ENCODE data around the gene P2RX2. TPM values are rescaled to one million over a fixed set of nuclear protein-coding genes. Genes with fewer than 3 reads are reported as not detected.

The P2RX2 gene
- total and polyA plus RNA-seq, 2 donors (not counting 1 experiment from before 2014, with no cell fraction given) = not detected

DNA sequence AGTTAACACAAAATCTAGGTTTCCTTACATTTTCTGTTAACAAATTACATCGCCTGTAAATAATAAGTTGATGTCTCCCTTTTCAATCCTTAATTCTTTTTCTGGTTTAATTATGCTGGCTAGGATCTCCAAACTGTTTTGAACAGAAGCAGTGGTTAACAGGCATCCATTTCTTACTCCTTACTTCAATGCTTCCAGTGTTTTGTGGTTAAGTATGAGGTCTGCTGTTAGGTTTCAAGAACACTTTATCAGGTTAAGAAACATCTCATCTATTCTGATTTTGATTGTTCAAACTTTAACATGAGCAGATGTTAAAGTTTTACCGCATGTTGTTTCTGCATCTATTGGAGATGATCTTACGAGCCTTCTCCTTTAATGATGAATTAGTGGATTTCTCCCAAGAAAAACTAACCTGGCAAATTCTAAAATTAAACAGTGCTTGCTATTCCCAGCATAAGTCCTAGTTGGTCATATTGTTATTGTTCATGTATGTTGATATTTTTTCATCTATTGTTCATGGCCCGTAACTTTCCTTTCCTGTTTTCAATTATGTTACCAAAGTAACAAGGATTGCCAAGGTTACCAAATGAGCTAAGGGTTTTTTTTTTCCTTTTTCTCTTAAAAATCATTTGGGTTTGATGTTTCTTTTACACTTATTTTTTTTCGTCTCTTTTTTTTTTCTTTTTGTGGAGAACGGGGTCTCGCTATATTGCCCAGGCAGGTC, 35.2 kb downstream of the P2RX2 start:
- DNase-seq (ENCODE audit: low read depth in 2 of 2) = peak in 1 of 2 donors; percentile 35

DNA sequence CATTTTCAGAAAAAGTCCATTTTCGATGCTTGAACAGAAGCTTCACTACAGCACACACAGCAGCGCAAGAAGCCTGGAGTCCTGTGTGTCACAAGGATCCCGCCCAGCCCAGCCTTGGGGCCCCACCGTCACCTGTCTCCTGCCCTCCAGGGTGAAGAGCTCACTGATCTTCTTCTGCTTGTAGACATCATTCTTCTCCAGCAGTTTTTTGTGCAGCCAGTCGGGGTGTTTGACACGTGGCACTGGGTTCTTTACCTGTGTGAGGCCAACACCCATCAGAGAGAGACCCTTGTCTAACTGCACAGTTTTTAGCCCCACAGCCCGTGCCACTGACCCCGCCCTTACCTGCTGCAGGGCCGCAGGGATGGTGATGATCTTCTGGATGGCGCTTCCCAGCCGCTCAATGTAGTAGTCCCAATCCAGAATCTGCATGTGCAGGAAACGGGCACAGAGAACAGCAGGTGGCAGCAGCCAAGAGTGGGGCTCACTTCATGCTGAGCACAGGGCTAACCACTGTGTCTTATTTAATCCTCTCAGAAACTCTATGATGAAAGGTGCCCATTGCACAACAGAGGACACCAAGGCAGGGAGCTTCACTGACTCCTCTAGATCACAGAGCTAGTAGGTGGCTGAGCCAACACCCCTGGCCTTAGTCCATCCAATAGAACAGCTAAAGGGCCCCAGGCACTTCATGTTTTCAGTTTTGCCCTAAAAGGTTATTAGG, 38.6 kb downstream of the P2RX2 start:
- H3K27me3 ChIP-seq (ENCODE audit: control insufficient read depth, insufficient read depth, low read length) = no peaks in the 10 kb centered on the region
- H2AFZ ChIP-seq (ENCODE audit: low read length) = no peak overlapping the region
- no peak overlapping the region for H3K4me2 ChIP-seq (ENCODE audit: extremely low read depth, insufficient read depth, low read length)
- peaks cover 13% of the 10 kb centered on the region for H3K36me3 ChIP-seq (ENCODE audit: control insufficient read depth, insufficient read depth, low read length)
- H3K4me1 ChIP-seq (ENCODE audit: control insufficient read depth, extremely low read depth, insufficient read depth, low read length) = no peaks in the 10 kb centered on the region
- no peaks in the 10 kb centered on the region for H3K79me2 ChIP-seq (ENCODE audit: control insufficient read depth, insufficient read depth, low read length)
- H3K9me3 ChIP-seq (ENCODE audit: control insufficient read depth, insufficient read depth, low read depth, low read length) = no peaks in the 10 kb centered on the region
- no peaks in the 10 kb centered on the region for H4K20me1 ChIP-seq (ENCODE audit: control insufficient read depth, extremely low read depth, insufficient read depth, low read length)
- H3K9ac ChIP-seq (ENCODE audit: insufficient read depth, low read length) = no peak overlapping the region
- H3K4me3 ChIP-seq (replicated peaks in 1 of 4; ENCODE audit: control extremely low read depth in 1 of 4, insufficient read depth in 1 of 4, low read depth in 3 of 4, low read length in 4 of 4) = no peak overlapping the region
- DNase-seq (ENCODE audit: low read depth in 2 of 2) = no peak
- TF ChIP-seq, protein P1, sequence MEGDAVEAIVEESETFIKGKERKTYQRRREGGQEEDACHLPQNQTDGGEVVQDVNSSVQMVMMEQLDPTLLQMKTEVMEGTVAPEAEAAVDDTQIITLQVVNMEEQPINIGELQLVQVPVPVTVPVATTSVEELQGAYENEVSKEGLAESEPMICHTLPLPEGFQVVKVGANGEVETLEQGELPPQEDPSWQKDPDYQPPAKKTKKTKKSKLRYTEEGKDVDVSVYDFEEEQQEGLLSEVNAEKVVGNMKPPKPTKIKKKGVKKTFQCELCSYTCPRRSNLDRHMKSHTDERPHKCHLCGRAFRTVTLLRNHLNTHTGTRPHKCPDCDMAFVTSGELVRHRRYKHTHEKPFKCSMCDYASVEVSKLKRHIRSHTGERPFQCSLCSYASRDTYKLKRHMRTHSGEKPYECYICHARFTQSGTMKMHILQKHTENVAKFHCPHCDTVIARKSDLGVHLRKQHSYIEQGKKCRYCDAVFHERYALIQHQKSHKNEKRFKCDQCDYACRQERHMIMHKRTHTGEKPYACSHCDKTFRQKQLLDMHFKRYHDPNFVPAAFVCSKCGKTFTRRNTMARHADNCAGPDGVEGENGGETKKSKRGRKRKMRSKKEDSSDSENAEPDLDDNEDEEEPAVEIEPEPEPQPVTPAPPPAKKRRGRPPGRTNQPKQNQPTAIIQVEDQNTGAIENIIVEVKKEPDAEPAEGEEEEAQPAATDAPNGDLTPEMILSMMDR (conservative IDR thresholded peaks at IDR 0.05 in 1 of 2, IDR thresholded peaks at IDR 0.05 in 1 of 2; ENCODE audit: low read depth in 1 of 2, low read length in 2 of 2) = no peak
- TF ChIP-seq EZH2 (IDR thresholded peaks at IDR 0.05; ENCODE audit: low read length, missing control alignments) = no peak
- no peak overlapping the region for H3K27ac ChIP-seq (ENCODE audit: insufficient read depth, low read length)

More for the DNA sequence above, 35.2 kb downstream of the P2RX2 start:
- H3K4me3 ChIP-seq (replicated peaks in 1 of 4; ENCODE audit: control extremely low read depth in 1 of 4, insufficient read depth in 1 of 4, low read depth in 3 of 4, low read length in 4 of 4) = no peak overlapping the region
- no peaks in the 10 kb centered on the region for H3K27me3 ChIP-seq (ENCODE audit: control insufficient read depth, insufficient read depth, low read length)
- no peak overlapping the region for H2AFZ ChIP-seq (ENCODE audit: low read length)
- no peaks in the 10 kb centered on the region for H3K79me2 ChIP-seq (ENCODE audit: control insufficient read depth, insufficient read depth, low read length)
- H3K9ac ChIP-seq (ENCODE audit: insufficient read depth, low read length) = no peak overlapping the region
- H3K4me1 ChIP-seq (ENCODE audit: control insufficient read depth, extremely low read depth, insufficient read depth, low read length) = no peaks in the 10 kb centered on the region
- H3K4me2 ChIP-seq (ENCODE audit: extremely low read depth, insufficient read depth, low read length) = no peak overlapping the region
- TF ChIP-seq, protein P1 (conservative IDR thresholded peaks at IDR 0.05 in 1 of 2, IDR thresholded peaks at IDR 0.05 in 1 of 2; ENCODE audit: low read depth in 1 of 2, low read length in 2 of 2) = no peak
- TF ChIP-seq EZH2 (IDR thresholded peaks at IDR 0.05; ENCODE audit: low read length, missing control alignments) = no peak
- H3K27ac ChIP-seq (ENCODE audit: insufficient read depth, low read length) = no peak overlapping the region
- H4K20me1 ChIP-seq (ENCODE audit: control insufficient read depth, extremely low read depth, insufficient read depth, low read length) = no peaks in the 10 kb centered on the region
- peaks cover 8% of the 10 kb centered on the region for H3K36me3 ChIP-seq (ENCODE audit: control insufficient read depth, insufficient read depth, low read length)
- H3K9me3 ChIP-seq (ENCODE audit: control insufficient read depth, insufficient read depth, low read depth, low read length) = no peaks in the 10 kb centered on the region

DNA sequence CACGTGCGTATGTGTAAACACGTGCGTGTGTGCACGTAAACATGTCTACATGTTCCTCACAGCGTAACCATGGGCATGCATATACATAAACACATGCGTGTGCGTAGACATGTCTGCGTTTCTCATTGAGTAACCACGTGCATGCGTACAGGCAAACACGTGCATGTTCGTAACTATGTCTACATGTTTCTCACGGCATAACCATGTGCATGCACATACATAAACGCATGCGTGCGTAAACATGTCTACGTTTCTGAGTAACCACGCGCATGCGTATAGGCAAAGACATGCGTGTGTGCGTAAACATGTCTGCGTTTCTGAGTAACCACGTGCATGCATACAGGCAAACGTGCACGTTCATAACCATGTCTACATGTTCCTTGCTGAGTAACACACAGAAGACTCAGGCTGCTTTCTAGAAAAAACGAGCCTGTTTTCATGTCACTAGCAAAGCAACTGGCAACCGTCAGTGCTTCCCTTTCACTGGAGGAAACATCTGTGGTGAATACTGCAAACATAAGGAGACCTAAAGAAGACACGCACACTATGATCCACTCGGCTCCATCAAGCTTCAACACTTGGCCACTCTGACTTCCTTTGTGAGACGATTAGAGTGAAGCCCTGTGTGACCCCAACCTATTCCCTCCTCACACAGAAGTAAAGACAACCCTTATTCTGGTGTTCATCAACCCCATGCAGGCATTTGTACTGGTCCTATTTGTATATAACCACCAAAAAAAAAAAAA, 39.7 kb downstream of the P2RX2 start:
- Histone ChIP-seq H3K27ac (ENCODE audit: insufficient read depth, low read length) (no peak overlapping the region), H3K27me3 (ENCODE audit: control insufficient read depth, insufficient read depth, low read length) (no peaks in the 10 kb centered on the region), H2AFZ (ENCODE audit: low read length) (no peak overlapping the region), H3K4me2 (ENCODE audit: extremely low read depth, insufficient read depth, low read length) (no peak overlapping the region), H3K4me3 (replicated peaks in 1 of 4; ENCODE audit: control extremely low read depth in 1 of 4, insufficient read depth in 1 of 4, low read depth in 3 of 4, low read length in 4 of 4) (no peak overlapping the region), H3K79me2 (ENCODE audit: control insufficient read depth, insufficient read depth, low read length) (no peaks in the 10 kb centered on the region), H4K20me1 (ENCODE audit: control insufficient read depth, extremely low read depth, insufficient read depth, low read length) (no peaks in the 10 kb centered on the region), H3K36me3 (ENCODE audit: control insufficient read depth, insufficient read depth, low read length) (peaks cover 20% of the 10 kb centered on the region), H3K9me3 (ENCODE audit: control insufficient read depth, insufficient read depth, low read depth, low read length) (no peaks in the 10 kb centered on the region), H3K4me1 (ENCODE audit: control insufficient read depth, extremely low read depth, insufficient read depth, low read length) (no peaks in the 10 kb centered on the region), H3K9ac (ENCODE audit: insufficient read depth, low read length) (no peak overlapping the region)
- TF ChIP-seq, protein P1 (conservative IDR thresholded peaks at IDR 0.05 in 1 of 2, IDR thresholded peaks at IDR 0.05 in 1 of 2; ENCODE audit: low read depth in 1 of 2, low read length in 2 of 2) = no peak
- no peak for DNase-seq (ENCODE audit: low read depth in 2 of 2)

All from fibroblast of lung (primary cell).